Spleen (tissue), 7 donors: ENCODE results near the gene KLF13.

Source experiments
- CTCF ChIP-seq, 11 experiments: fragments of 200-600 bp in 7 of 11; fragments of 450-650 bp in 4 of 11; sonication (generic) in 4 of 11; IDR thresholded peaks in 8 of 11; conservative IDR thresholded peaks in 3 of 11; 1 replicate in 7 of 11; 2 replicates in 4 of 11; pipeline versions ENCODE4 v1.4.0 to v1.8.0; 2016 to 2021; ENCODE audit warnings: antibody characterized with exemption in 11 of 11, inconsistent platforms in 4 of 11, mild to moderate bottlenecking in 1 of 11
- POLR2A ChIP-seq, 3 donors: fragments of 450-650 bp; IDR thresholded peaks; one replicate each; pipeline ENCODE4 v1.5.1; 2017; ENCODE audit warnings: antibody characterized with exemption in 3 of 3, mild to moderate bottlenecking in 1 of 3
- POLR2AphosphoS5 ChIP-seq, 3 donors: sonication (generic); formaldehyde crosslinking; IDR thresholded peaks; one replicate each; pipeline ENCODE4 v1.5.1; 2017; ENCODE audit warnings: antibody characterized with exemption in 3 of 3
- donor health status: DM: no; HTN: no; CAD: no; lungs with moderate emphysema.
- donor health status: DM: no; HTN: no; CAD: no.
- donor health status: DM: no; HTN: no; CAD: no.

GRCh38 chr15:31357148-31357547 lies 30.5 kb downstream of the KLF13 start:
- TF ChIP-seq CTCF (IDR thresholded peaks at IDR 0.05 in 8 of 11, conservative IDR thresholded peaks at IDR 0.05 in 3 of 11) = peak in 1 of 11 experiments; percentile 6
- no peak for TF ChIP-seq POLR2A (IDR thresholded peaks at IDR 0.05)
- TF ChIP-seq POLR2AphosphoS5 (IDR thresholded peaks at IDR 0.05) = peak in 2 of 3 donors; percentile 53 to 66
